ENCODE data around the gene ATF6B. TPM values are rescaled to one million over a fixed set of nuclear protein-coding genes. Genes with fewer than 3 reads are reported as not detected.

The ATF6B gene
- total RNA-seq, 1 donor from 2014 or later: 83.7 TPM

DNA sequence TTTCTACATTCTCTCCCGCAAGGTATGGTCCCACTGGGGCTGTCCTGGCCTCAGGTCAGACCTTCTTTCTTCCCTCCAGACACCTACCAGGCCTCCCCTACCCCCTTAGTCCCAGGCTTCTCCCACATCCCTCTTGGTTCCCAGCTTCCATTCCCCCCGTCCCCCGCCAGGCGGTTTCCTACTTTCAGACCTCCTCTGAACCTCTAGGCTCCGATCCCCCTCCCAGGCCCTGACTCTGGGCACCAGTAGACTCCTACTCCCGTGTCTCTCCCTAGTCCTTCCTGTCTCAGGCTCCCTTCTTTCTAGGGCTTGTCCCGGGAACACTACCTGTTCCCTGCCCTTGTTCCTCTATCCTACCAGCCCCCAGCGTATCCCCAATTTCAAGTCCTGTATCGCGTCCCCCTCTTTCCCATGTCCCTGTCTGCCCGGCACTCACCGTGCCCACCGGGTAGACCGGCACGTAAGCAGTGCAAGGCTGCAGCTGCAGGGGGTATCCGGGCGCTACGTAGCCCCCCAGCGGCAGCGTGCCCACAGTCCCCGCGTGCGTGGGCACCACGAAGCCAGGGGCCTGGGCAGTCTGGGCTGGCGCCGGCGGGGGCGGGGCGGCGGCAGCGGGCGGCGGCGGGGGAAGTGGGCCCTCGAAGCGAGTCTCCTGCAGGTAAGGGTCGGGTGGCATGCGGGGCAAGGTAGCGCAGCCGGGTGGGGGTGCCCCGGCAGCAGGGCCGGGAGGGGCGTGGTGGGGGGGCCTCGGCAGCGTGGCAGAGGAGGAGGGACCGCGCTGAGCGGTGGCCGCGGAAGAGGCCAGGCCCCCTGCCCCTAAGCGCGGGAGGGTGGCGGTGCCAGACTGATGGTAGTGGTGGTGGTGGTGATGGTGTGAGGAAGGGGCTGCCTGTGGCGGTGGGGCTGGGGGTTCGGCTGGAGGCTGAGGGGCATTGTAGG, 22.2 kb upstream of the ATF6B start:
- no peak for ATAC-seq
- no peak for DNase-seq
- H3K36me3 ChIP-seq: no peaks in the 10 kb centered on the region
- TF ChIP-seq CTCF (IDR thresholded peaks at IDR 0.05): no peak
- no peak overlapping the region for H3K27ac ChIP-seq
- no peaks in the 10 kb centered on the region for H3K9me3 ChIP-seq
- H3K27me3 ChIP-seq (ENCODE audit: low read depth): peaks cover 40% of the 10 kb centered on the region
- H3K4me3 ChIP-seq: no peak overlapping the region
- intact Hi-C loops (cut with DNase I): no loop called here
- H3K4me1 ChIP-seq: peaks cover 26% of the 10 kb centered on the region

GRCh38 chr6:32149092-32149755, 21.2 kb upstream of the ATF6B start:
- Histone ChIP-seq H3K4me1 (peaks cover 21% of the 10 kb centered on the region), H3K4me3 (peak overlapping the region; percentile 31), H3K27me3 (ENCODE audit: low read depth) (peaks cover 40% of the 10 kb centered on the region), H3K36me3 (no peaks in the 10 kb centered on the region), H3K9me3 (no peaks in the 10 kb centered on the region), H3K27ac (no peak overlapping the region)
- no peak for TF ChIP-seq CTCF (IDR thresholded peaks at IDR 0.05)
- intact Hi-C loops (cut with DNase I): no loop called here
- ATAC-seq: no peak
- no peak for DNase-seq

- intact Hi-C loops (cut with DNase I): no loop called here
- Histone ChIP-seq H3K36me3 (no peaks in the 10 kb centered on the region), H3K4me3 (peak overlapping the region; percentile 31), H3K4me1 (peaks cover 15% of the 10 kb centered on the region), H3K27ac (no peak overlapping the region), H3K9me3 (no peaks in the 10 kb centered on the region), H3K27me3 (ENCODE audit: low read depth) (peaks cover 40% of the 10 kb centered on the region)
- DNase-seq: peak; percentile 74
- peak; percentile 13 for TF ChIP-seq CTCF (IDR thresholded peaks at IDR 0.05)
- peak; percentile 54 to 61 for ATAC-seq
These were observed 20.4 kb upstream of the ATF6B start for GRCh38 chr6:32148289-32149091.

GRCh38 chr6:32147401-32148132, 19.5 kb upstream of the ATF6B start:
- peak in 1 of 2 donors; percentile 17 for ATAC-seq
- no peak overlapping the region for H3K4me3 ChIP-seq
- intact Hi-C loops (cut with DNase I): no loop called here

More at GRCh38 chr6:32147401-32148132, 19.5 kb upstream of the ATF6B start:
- H3K4me1 ChIP-seq: peaks cover 6% of the 10 kb centered on the region
- H3K27ac ChIP-seq: no peak overlapping the region
- no peak for TF ChIP-seq CTCF (IDR thresholded peaks at IDR 0.05)
- no peaks in the 10 kb centered on the region for H3K9me3 ChIP-seq
- H3K36me3 ChIP-seq: no peaks in the 10 kb centered on the region
- no peak for DNase-seq
- H3K27me3 ChIP-seq (ENCODE audit: low read depth): peaks cover 34% of the 10 kb centered on the region

All from lower lobe of right lung (tissue), 2 donors.